PC-9 (cell line): Measurements from ENCODE around the gene GPR150. TPM values are rescaled to one million over a fixed set of nuclear protein-coding genes. Genes with fewer than 3 reads are reported as not detected.

Source experiments
- BruUV-seq: library from RNA; stranded (reverse); fragments of 400-500 nt; replicated peaks from 2 replicates; lab custom pipeline; 2021; lab: Mats Ljungman, UMichigan
- CTCF ChIA-PET: fragments of 300-600 bp; sonication (Branson Sonifier 250); formaldehyde crosslinking; loops from one replicate; lab custom pipeline; 2022; ENCODE audit warnings: antibody characterized with exemption; lab: Charles Lee
- POLR2A ChIA-PET: fragments of 300-600 bp; sonication (Branson Sonifier 250); formaldehyde crosslinking; loops from one replicate; lab custom pipeline; 2022; ENCODE audit warnings: antibody characterized with exemption; ENCODE audit not compliant: unreplicated experiment; lab: Charles Lee
- DNase-seq, 2 experiments: peaks; one replicate each; pipeline versions ENCODE4 v3.0.0 to v3.0.0-alpha.2; 2015 to 2022; ENCODE audit warnings: mixed read lengths in 1 of 2
- H2AFZ ChIP-seq: fragments of 200-600 bp; sonication (generic); 2 replicates; pipeline ENCODE4 v1.8.1; 2017; ENCODE audit warnings: antibody characterized with exemption
- H3F3A ChIP-seq: fragments of 200-600 bp; sonication (generic); 2 replicates; pipeline ENCODE4 v1.8.1; 2017; ENCODE audit warnings: antibody characterized with exemption, mild to moderate bottlenecking, low read depth; ENCODE audit not compliant: insufficient read depth
- H3K27ac ChIP-seq: fragments of 200-600 bp; sonication (generic); 2 replicates; pipeline ENCODE4 v1.6.1; 2016; ENCODE audit warnings: mixed run types
- H3K27me3 ChIP-seq: fragments of 200-600 bp; sonication (generic); 2 replicates; pipeline ENCODE4 v1.6.1; 2016; ENCODE audit warnings: low read depth, mixed run types; ENCODE audit not compliant: insufficient read depth
- H3K36me3 ChIP-seq: fragments of 200-600 bp; sonication (generic); 2 replicates; pipeline ENCODE4 v1.6.1; 2016; ENCODE audit warnings: low read depth, mixed run types
- H3K4me1 ChIP-seq: fragments of 200-600 bp; sonication (generic); replicated peaks from 2 replicates; pipeline ENCODE4 v1.6.1; 2016; ENCODE audit warnings: mixed run types; ENCODE audit not compliant: insufficient read depth
- H3K4me2 ChIP-seq: fragments of 200-600 bp; sonication (generic); 2 replicates; pipeline ENCODE4 v1.6.1; 2017; ENCODE audit warnings: mixed run types
- H3K4me3 ChIP-seq: fragments of 200-600 bp; sonication (generic); 2 replicates; pipeline ENCODE4 v1.6.1; 2016; ENCODE audit warnings: mixed run types
- H3K79me2 ChIP-seq: fragments of 200-600 bp; sonication (generic); 2 replicates; pipeline ENCODE4 v1.6.1; 2017; ENCODE audit warnings: low read depth, mixed run types
- H3K9me2 ChIP-seq: fragments of 200-600 bp; sonication (generic); 2 replicates; pipeline ENCODE4 v1.8.1; 2017; ENCODE audit warnings: mild to moderate bottlenecking; ENCODE audit not compliant: insufficient read depth
- H3K9me3 ChIP-seq: fragments of 200-600 bp; sonication (generic); 2 replicates; pipeline ENCODE4 v1.8.1; 2016; ENCODE audit warnings: low read depth; ENCODE audit not compliant: insufficient read depth
- H4K20me1 ChIP-seq: fragments of 200-600 bp; sonication (generic); 2 replicates; pipeline ENCODE4 v1.8.1; 2017; ENCODE audit not compliant: insufficient read depth
- EZH2 ChIP-seq: fragments of 200-600 bp; sonication (generic); IDR thresholded peaks from 2 replicates; pipeline ENCODE4 v1.8.0; 2017; ENCODE audit warnings: antibody characterized with exemption, low read depth
- intact Hi-C: fragments of 100-400 bp; cut with micrococcal nuclease; formaldehyde crosslinking; loops from one replicate; pipeline ENCODE4 v1.10.0; 2022; ENCODE audit not compliant: unreplicated experiment
- total RNA-seq: library from RNA; stranded (reverse); gene quantifications from 2 replicates; pipeline ENCODE4 v1.2.3, GENCODE V29; 2021
- TF ChIP-seq, protein P1 (sequence below): fragments of 200-600 bp; sonication (generic); conservative IDR thresholded peaks from 2 replicates; pipeline ENCODE4 v1.6.1; 2017; ENCODE audit warnings: mixed run types, antibody characterized with exemption, mild to moderate bottlenecking, moderate library complexity

The GPR150 gene
- total RNA-seq, 1 experiment from 2014 or later: 0.17 TPM

DNA sequence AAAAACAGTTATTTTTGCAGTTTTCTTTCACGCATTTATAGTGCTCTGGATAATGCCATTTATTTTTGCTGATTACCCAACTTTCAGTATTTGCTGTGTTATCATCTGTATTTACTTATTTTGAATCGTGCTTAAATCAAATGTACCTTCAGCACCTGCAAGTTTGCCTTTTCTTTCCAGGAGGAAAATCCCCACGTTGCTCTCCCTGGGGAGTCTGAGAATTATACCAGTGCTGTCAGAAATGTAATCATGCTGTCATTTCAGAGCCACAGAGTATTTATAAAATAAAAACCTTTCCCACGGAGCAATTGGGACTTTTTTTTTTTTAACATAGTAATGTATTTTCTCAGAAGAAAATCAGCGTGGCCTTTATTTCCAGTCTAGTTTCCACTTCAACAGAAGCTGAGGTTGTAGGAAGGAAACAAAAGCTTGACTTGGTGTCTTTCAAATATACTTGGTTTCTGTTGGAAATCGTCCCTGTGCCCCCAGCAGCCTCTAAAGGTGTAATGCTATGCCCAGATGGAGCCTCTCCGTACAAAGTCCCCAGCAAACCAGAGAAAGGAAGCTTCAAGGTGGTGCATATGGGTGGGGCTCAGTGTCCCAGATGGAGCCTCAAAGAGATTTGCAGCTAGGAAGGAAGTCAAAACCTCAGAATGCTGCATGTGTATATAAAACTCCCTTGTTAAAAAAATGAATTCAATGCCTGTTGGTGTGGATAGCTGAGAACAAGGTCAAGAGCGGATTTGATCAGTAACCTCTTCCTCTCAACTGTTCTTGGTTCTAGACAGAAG lies 2.1 kb downstream of the GPR150 start:
- H3F3A ChIP-seq: 0 out of 2 replicates have a peak, but pooled peaks cover 3% of the 10 kb centered on the region
- DNase-seq: no peak
- no peaks in the 10 kb centered on the region for H3K9me3 ChIP-seq
- H3K4me3 ChIP-seq: no peak overlapping the region
- TF ChIP-seq, protein P1, sequence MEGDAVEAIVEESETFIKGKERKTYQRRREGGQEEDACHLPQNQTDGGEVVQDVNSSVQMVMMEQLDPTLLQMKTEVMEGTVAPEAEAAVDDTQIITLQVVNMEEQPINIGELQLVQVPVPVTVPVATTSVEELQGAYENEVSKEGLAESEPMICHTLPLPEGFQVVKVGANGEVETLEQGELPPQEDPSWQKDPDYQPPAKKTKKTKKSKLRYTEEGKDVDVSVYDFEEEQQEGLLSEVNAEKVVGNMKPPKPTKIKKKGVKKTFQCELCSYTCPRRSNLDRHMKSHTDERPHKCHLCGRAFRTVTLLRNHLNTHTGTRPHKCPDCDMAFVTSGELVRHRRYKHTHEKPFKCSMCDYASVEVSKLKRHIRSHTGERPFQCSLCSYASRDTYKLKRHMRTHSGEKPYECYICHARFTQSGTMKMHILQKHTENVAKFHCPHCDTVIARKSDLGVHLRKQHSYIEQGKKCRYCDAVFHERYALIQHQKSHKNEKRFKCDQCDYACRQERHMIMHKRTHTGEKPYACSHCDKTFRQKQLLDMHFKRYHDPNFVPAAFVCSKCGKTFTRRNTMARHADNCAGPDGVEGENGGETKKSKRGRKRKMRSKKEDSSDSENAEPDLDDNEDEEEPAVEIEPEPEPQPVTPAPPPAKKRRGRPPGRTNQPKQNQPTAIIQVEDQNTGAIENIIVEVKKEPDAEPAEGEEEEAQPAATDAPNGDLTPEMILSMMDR: no peak
- TF ChIP-seq EZH2: no peak
- no TSS peak for BruUV-seq
- peak overlapping the region; percentile 73; the same call in 1 of the 2 replicates for H2AFZ ChIP-seq
- 0 out of 2 replicates have a peak, but pooled peaks cover 4% of the 10 kb centered on the region for H3K4me1 ChIP-seq
- no peaks in the 10 kb centered on the region for H3K9me2 ChIP-seq
- no peaks in the 10 kb centered on the region for H3K79me2 ChIP-seq
- H3K36me3 ChIP-seq: no peaks in the 10 kb centered on the region
- no peak overlapping the region for H3K4me2 ChIP-seq
- H3K27ac ChIP-seq: no peak overlapping the region
- H4K20me1 ChIP-seq: no peaks in the 10 kb centered on the region
- intact Hi-C loops: no loop called here
- ChIA-PET CTCF (no interaction called here), POLR2A (interaction anchor here (0.6 to 0.7 kb wide), 2 partner anchors 90 to 220 kb away, joined by 3 to 4 read pairs; no protein-coding TSS in a partner anchor)
- peaks cover 13% of the 10 kb centered on the region; the same call in 1 of the 2 replicates for H3K27me3 ChIP-seq

- 0 out of 2 replicates have a peak, but pooled peaks cover 4% of the 10 kb centered on the region for H3K4me1 ChIP-seq
- no peaks in the 10 kb centered on the region for H3K36me3 ChIP-seq
- no TSS peak for BruUV-seq
- no peak for TF ChIP-seq EZH2
- TF ChIP-seq, protein P1: no peak
- H3K9me2 ChIP-seq: no peaks in the 10 kb centered on the region
- H3K27me3 ChIP-seq: peaks cover 13% of the 10 kb centered on the region; the same call in 1 of the 2 replicates
- H3K79me2 ChIP-seq: no peaks in the 10 kb centered on the region
- H3K4me2 ChIP-seq: no peak overlapping the region
- POLR2A ChIA-PET: no interaction called here
- intact Hi-C loops: no loop called here
- H3K4me3 ChIP-seq: no peak overlapping the region
- CTCF ChIA-PET: no interaction called here
- H2AFZ ChIP-seq: no peak overlapping the region
- H3K9me3 ChIP-seq: no peaks in the 10 kb centered on the region
- H3F3A ChIP-seq: 0 out of 2 replicates have a peak, but pooled peaks cover 3% of the 10 kb centered on the region
- H3K27ac ChIP-seq: no peak overlapping the region
- H4K20me1 ChIP-seq: no peaks in the 10 kb centered on the region
- DNase-seq: no peak
These were observed 3.8 kb downstream of the GPR150 start for GRCh38 chr5:95623706-95624105.

DNA sequence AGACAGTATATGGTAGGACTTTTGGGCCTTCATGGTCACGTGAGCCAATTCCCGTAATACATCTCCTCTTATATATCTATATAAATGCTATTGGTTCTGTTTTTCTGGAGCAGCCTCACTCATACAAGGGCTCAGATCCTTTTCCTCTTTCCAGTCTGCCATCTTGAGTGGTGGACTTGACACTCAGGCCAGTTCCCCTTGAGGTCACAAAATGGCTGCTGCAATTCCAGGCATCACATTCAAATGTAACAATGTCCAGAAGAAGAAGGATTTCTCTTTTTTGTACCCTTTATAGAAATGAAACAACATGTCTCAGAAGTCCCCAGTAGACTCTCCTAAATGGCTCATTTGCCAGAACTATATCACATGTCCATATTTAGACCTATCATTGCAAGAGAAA lies 4.5 kb downstream of the GPR150 start:
- no TSS peak for BruUV-seq
- no peak overlapping the region for H2AFZ ChIP-seq

More for the DNA sequence above, 4.5 kb downstream of the GPR150 start:
- no peak for DNase-seq
- no peak overlapping the region for H3K4me2 ChIP-seq
- ChIA-PET POLR2A (no interaction called here), CTCF (no interaction called here)
- no peaks in the 10 kb centered on the region for H3K36me3 ChIP-seq
- intact Hi-C loops: no loop called here
- H3K9me3 ChIP-seq: no peaks in the 10 kb centered on the region
- H3K4me3 ChIP-seq: no peak overlapping the region
- TF ChIP-seq, protein P1: no peak
- TF ChIP-seq EZH2: no peak
- 0 out of 2 replicates have a peak, but pooled peaks cover 3% of the 10 kb centered on the region for H3F3A ChIP-seq
- no peaks in the 10 kb centered on the region for H4K20me1 ChIP-seq
- no peaks in the 10 kb centered on the region for H3K9me2 ChIP-seq
- H3K27me3 ChIP-seq: peaks cover 13% of the 10 kb centered on the region; the same call in 1 of the 2 replicates
- H3K4me1 ChIP-seq: 0 out of 2 replicates have a peak, but pooled peaks cover 4% of the 10 kb centered on the region
- no peak overlapping the region for H3K27ac ChIP-seq
- no peaks in the 10 kb centered on the region for H3K79me2 ChIP-seq
